Endodermal cell (in vitro differentiated cells): ENCODE results near the gene PAFAH1B1. TPM values are rescaled to one million over a fixed set of nuclear protein-coding genes. Genes with fewer than 3 reads are reported as not detected.

Experiments used
- DNase-seq: peaks from one replicate; pipeline ENCODE4 v3.0.0-alpha.2; 2017
- H3K27ac ChIP-seq: 2 replicates; pipeline ENCODE4 v1.5.1; 2013; ENCODE audit warnings: mild to moderate bottlenecking, low read depth, low read length, moderate library complexity
- H3K27me3 ChIP-seq: 2 replicates; pipeline ENCODE4 v1.6.1; 2013; ENCODE audit warnings: mild to moderate bottlenecking, low read length, moderate library complexity; ENCODE audit not compliant: insufficient read depth, control insufficient read depth, poor library complexity, severe bottlenecking
- H3K36me3 ChIP-seq: 2 replicates; pipeline ENCODE4 v1.7.0; 2013; ENCODE audit warnings: mild to moderate bottlenecking, low read length, moderate library complexity; ENCODE audit not compliant: control insufficient read depth, insufficient read depth
- H3K4me1 ChIP-seq: one replicate; pipeline ENCODE4 v1.7.0; 2013; ENCODE audit warnings: low read length; ENCODE audit not compliant: control insufficient read depth, insufficient read depth
- H3K4me3 ChIP-seq: 2 replicates; pipeline ENCODE4 v1.5.1; 2013; ENCODE audit warnings: mild to moderate bottlenecking, low read length, moderate library complexity
- H3K9ac ChIP-seq: 2 replicates; pipeline ENCODE4 v1.6.1; 2013; ENCODE audit warnings: mild to moderate bottlenecking, low read length, moderate library complexity; ENCODE audit not compliant: poor library complexity, severe bottlenecking; ENCODE audit errors: extremely low read depth
- H3K9me3 ChIP-seq: 2 replicates; pipeline ENCODE4 v1.6.1; 2013; ENCODE audit warnings: mild to moderate bottlenecking, low read length, moderate library complexity; ENCODE audit not compliant: control insufficient read depth
- H3K27ac Mint-ChIP-seq: 2 replicates; pipeline ENCODE4 v1.8.0; 2020; ENCODE audit warnings: mixed read lengths
- H3K27me3 Mint-ChIP-seq: 2 replicates; pipeline ENCODE4 v1.8.0; 2021; ENCODE audit warnings: mild to moderate bottlenecking, mixed read lengths; ENCODE audit not compliant: insufficient read depth
- H3K36me3 Mint-ChIP-seq: 2 replicates; pipeline ENCODE4 v1.8.0; 2020; ENCODE audit warnings: low read depth, mixed read lengths
- H3K4me1 Mint-ChIP-seq: 2 replicates; pipeline ENCODE4 v1.8.0; 2020; ENCODE audit warnings: mixed read lengths
- H3K4me3 Mint-ChIP-seq: 2 replicates; pipeline ENCODE4 v1.8.0; 2020; ENCODE audit warnings: mild to moderate bottlenecking, moderate library complexity, mixed read lengths
- H3K9me3 Mint-ChIP-seq: 2 replicates; pipeline ENCODE4 v1.8.0; 2020; ENCODE audit warnings: mild to moderate bottlenecking, mixed read lengths
- CTCF ChIP-seq: fragments of 200-600 bp; sonication (generic); conservative IDR thresholded peaks from 2 replicates; pipeline ENCODE4 v1.5.0; 2021; ENCODE audit warnings: antibody characterized with exemption, mild to moderate bottlenecking
- WGBS, 2 experiments: methylation state at CpG; one replicate each; pipeline versions ENCODE4 v1.1.5 to v1.1.7; 2013; ENCODE audit warnings: missing lambda C conversion rate in 2 of 2, mixed read lengths in 1 of 2; ENCODE audit not compliant: insufficient coverage in 1 of 2, insufficient read length in 1 of 2; 5-methylcytosine and 5-hydroxymethylcytosine counted together
- total RNA-seq, 2 donors: library from RNA; stranded (reverse); fragmentation: NEBNext Ultra II Directional in 1 of 2; extraction: Animal tissue kit (Norgen Biotek cat#: 25700) in 1 of 2; gene quantifications; 2 replicates in 1 of 2; 3 replicates in 1 of 2; pipeline ENCODE4 v1.2.1, GENCODE V29; 2021

Gene PAFAH1B1
- total RNA-seq, 2 donors from 2014 or later: 157 to 200 TPM

GRCh38 chr17:2690165-2691068 lies 97.0 kb downstream of the PAFAH1B1 start:
- peaks cover 2% of the 10 kb centered on the region for H3K36me3 ChIP-seq
- Mint-ChIP-seq H3K4me1 (peaks cover 6% of the 10 kb centered on the region), H3K36me3 (peaks cover 11% of the 10 kb centered on the region), H3K27ac (no peak overlapping the region), H3K27me3 (no peaks in the 10 kb centered on the region), H3K9me3 (no peaks in the 10 kb centered on the region), H3K4me3 (no peak overlapping the region)
- 92 to 94% methylated on average over 34 to 55 of the region's 55 CpGs for WGBS, 2 experiments
- no peaks in the 10 kb centered on the region for H3K4me1 ChIP-seq
- DNase-seq: peak; percentile 51
- TF ChIP-seq CTCF: no peak
- no peaks in the 10 kb centered on the region for H3K9me3 ChIP-seq
- H3K27ac ChIP-seq: peak overlapping the region; percentile 38
- no peak overlapping the region for H3K4me3 ChIP-seq
- H3K9ac ChIP-seq: no peak overlapping the region
- no peaks in the 10 kb centered on the region for H3K27me3 ChIP-seq

- Mint-ChIP-seq H3K36me3 (peaks cover 11% of the 10 kb centered on the region), H3K27ac (no peak overlapping the region), H3K4me3 (no peak overlapping the region), H3K4me1 (peaks cover 6% of the 10 kb centered on the region), H3K27me3 (no peaks in the 10 kb centered on the region), H3K9me3 (no peaks in the 10 kb centered on the region)
- H3K27me3 ChIP-seq: no peaks in the 10 kb centered on the region
- TF ChIP-seq CTCF: no peak
- 96 to 97% methylated on average over 43 to 62 of the region's 62 CpGs for WGBS, 2 experiments
- H3K27ac ChIP-seq: no peak overlapping the region
- no peak overlapping the region for H3K9ac ChIP-seq
- peak; percentile 58 for DNase-seq
- no peaks in the 10 kb centered on the region for H3K4me1 ChIP-seq
- H3K36me3 ChIP-seq: no peaks in the 10 kb centered on the region
- H3K9me3 ChIP-seq: no peaks in the 10 kb centered on the region
- H3K4me3 ChIP-seq: no peak overlapping the region
These were observed 97.8 kb downstream of the PAFAH1B1 start for GRCh38 chr17:2691069-2691871.

GRCh38 chr17:2691965-2692780 lies 98.7 kb downstream of the PAFAH1B1 start:
- no peaks in the 10 kb centered on the region for H3K4me1 ChIP-seq
- Mint-ChIP-seq H3K27me3 (no peaks in the 10 kb centered on the region), H3K4me3 (no peak overlapping the region), H3K9me3 (no peaks in the 10 kb centered on the region), H3K27ac (no peak overlapping the region), H3K4me1 (peaks cover 6% of the 10 kb centered on the region), H3K36me3 (peaks cover 11% of the 10 kb centered on the region)
- no peak overlapping the region for H3K4me3 ChIP-seq
- peak; percentile 58 for DNase-seq
- no peak overlapping the region for H3K9ac ChIP-seq
- no peaks in the 10 kb centered on the region for H3K27me3 ChIP-seq
- TF ChIP-seq CTCF: no peak
- no peaks in the 10 kb centered on the region for H3K36me3 ChIP-seq
- 93 to 97% methylated on average over 24 to 71 of the region's 71 CpGs for WGBS, 2 experiments
- no peak overlapping the region for H3K27ac ChIP-seq
- no peaks in the 10 kb centered on the region for H3K9me3 ChIP-seq
